HL-60 (cell line): Measurements from ENCODE around the gene PARP16.

Source experiments
- DNase-seq, 2 experiments: peaks; one replicate each; pipeline ENCODE4 v3.0.0-alpha.2; 2010 to 2020; ENCODE audit warnings: low read depth in 1 of 2, low spot score in 1 of 2
- H3K27ac ChIP-seq: fragments of 250-450 bp; sonication (Bioruptor Pico); replicated peaks from 2 replicates; pipeline ENCODE4 v1.5.1; 2020; ENCODE audit warnings: mild to moderate bottlenecking, moderate library complexity
- H3K27me3 ChIP-seq: fragments of 250-450 bp; sonication (Bioruptor Pico); 2 replicates; pipeline ENCODE4 v1.5.1; 2021; ENCODE audit warnings: mild to moderate bottlenecking, moderate library complexity; ENCODE audit not compliant: insufficient read depth, poor library complexity, severe bottlenecking
- H3K4me3 ChIP-seq: replicated peaks from 2 replicates; pipeline ENCODE4 v1.5.1; 2011; ENCODE audit warnings: mild to moderate bottlenecking, control low read depth, low read length; ENCODE audit not compliant: insufficient read depth
- CTCF ChIP-seq: IDR thresholded peaks from one replicate; pipeline ENCODE4 v1.5.1; 2011; ENCODE audit warnings: low read length, control low read depth, inconsistent platforms; ENCODE audit not compliant: insufficient read depth
- GABPA ChIP-seq: IDR thresholded peaks from 2 replicates; pipeline ENCODE4 v1.6.1; 2012; ENCODE audit warnings: low read depth
- POLR2AphosphoS5 ChIP-seq: IDR thresholded peaks from 2 replicates; pipeline ENCODE4 v1.6.1; 2012; ENCODE audit warnings: low read depth
- SPI1 ChIP-seq: IDR thresholded peaks from 2 replicates; pipeline ENCODE4 v1.6.1; 2012; ENCODE audit warnings: low read depth, mild to moderate bottlenecking, borderline replicate concordance
- TF ChIP-seq, protein P1 (sequence below): IDR thresholded peaks from 2 replicates; pipeline ENCODE4 v1.6.1; 2012; ENCODE audit warnings: low read depth; ENCODE audit not compliant: insufficient replicate concordance

Gene PARP16

GRCh38 chr15:65302061-65302460 lies 15.4 kb upstream of the PARP16 start:
- TF ChIP-seq, protein P1, sequence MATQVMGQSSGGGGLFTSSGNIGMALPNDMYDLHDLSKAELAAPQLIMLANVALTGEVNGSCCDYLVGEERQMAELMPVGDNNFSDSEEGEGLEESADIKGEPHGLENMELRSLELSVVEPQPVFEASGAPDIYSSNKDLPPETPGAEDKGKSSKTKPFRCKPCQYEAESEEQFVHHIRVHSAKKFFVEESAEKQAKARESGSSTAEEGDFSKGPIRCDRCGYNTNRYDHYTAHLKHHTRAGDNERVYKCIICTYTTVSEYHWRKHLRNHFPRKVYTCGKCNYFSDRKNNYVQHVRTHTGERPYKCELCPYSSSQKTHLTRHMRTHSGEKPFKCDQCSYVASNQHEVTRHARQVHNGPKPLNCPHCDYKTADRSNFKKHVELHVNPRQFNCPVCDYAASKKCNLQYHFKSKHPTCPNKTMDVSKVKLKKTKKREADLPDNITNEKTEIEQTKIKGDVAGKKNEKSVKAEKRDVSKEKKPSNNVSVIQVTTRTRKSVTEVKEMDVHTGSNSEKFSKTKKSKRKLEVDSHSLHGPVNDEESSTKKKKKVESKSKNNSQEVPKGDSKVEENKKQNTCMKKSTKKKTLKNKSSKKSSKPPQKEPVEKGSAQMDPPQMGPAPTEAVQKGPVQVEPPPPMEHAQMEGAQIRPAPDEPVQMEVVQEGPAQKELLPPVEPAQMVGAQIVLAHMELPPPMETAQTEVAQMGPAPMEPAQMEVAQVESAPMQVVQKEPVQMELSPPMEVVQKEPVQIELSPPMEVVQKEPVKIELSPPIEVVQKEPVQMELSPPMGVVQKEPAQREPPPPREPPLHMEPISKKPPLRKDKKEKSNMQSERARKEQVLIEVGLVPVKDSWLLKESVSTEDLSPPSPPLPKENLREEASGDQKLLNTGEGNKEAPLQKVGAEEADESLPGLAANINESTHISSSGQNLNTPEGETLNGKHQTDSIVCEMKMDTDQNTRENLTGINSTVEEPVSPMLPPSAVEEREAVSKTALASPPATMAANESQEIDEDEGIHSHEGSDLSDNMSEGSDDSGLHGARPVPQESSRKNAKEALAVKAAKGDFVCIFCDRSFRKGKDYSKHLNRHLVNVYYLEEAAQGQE: no peak
- TF ChIP-seq SPI1 (no peak), CTCF (no peak), POLR2AphosphoS5 (no peak), GABPA (no peak)
- Histone ChIP-seq H3K4me3 (no peak overlapping the region), H3K27me3 (no peaks in the 10 kb centered on the region), H3K27ac (no peak overlapping the region)
- DNase-seq: no peak

DNA sequence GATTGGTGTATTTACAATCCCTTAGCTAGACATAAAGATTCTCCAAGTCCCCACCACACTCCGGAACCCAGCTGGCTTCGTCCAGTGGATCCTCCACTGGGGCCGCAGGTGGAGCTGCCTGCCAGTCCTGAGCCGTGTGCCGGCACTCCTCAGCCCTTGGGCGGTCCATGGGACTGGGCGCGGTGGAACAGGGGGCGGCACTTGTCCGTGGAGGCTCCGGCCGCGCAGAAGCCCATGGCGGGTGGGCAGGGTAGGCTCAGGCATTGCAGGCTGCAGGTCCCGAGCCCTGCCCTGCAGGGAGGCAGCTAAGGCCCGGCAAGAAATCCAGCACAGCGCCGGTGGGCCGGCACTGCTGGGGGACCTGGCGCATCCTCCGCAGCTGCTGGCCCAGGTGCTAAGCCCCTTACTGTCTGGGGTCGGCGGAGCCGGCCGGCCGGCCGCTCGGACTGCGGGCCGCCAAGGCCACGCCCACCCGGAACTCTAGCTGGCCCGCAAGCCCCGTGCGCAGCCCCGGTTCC lies 14.3 kb upstream of the PARP16 start:
- TF ChIP-seq POLR2AphosphoS5: no peak
- no peak for TF ChIP-seq SPI1
- TF ChIP-seq, protein P1: no peak
- no peak for TF ChIP-seq GABPA
- no peak for TF ChIP-seq CTCF

DNA sequence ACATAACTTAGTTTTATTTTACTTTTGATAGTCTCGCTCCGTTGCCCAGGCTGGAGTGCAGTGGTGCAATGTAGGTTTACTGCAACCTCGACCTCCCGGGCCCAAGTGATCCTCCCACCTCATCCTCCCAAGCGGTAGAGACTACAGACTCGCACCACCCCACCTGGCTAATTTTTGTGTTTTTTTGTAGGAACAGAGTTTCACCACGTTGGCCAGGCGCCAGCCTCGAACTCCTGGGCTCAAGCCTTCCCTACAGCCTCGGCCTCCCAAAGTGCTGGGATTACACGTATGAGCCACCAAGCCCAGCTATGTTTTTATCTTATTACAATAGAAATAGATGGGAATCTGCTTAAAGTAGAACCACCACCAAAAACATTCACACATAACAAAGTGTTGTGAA lies 12.0 kb upstream of the PARP16 start:
- H3K27ac ChIP-seq: no peak overlapping the region
- DNase-seq: no peak

More for the DNA sequence above, 14.3 kb upstream of the PARP16 start:
- Histone ChIP-seq H3K27me3 (no peaks in the 10 kb centered on the region), H3K4me3 (no peak overlapping the region), H3K27ac (no peak overlapping the region)
- no peak for DNase-seq

More for the DNA sequence above, 12.0 kb upstream of the PARP16 start:
- no peak for TF ChIP-seq CTCF
- TF ChIP-seq POLR2AphosphoS5: no peak
- TF ChIP-seq SPI1: no peak
- TF ChIP-seq GABPA: no peak
- TF ChIP-seq, protein P1: no peak
- no peak overlapping the region for H3K4me3 ChIP-seq
- no peaks in the 10 kb centered on the region for H3K27me3 ChIP-seq
